ENCODE results near the gene MOGAT3. TPM values are rescaled to one million over a fixed set of nuclear protein-coding genes. Genes with fewer than 3 reads are reported as not detected.

The MOGAT3 gene
- total RNA-seq (2014; rRNA removed; shearing (Covaris generic)): not detected in 2 replicates

- DNase-seq (ENCODE audit: low read depth): no peak
Observed at GRCh38 chr7:101200862-101201599, at the start of gene MOGAT3. MOGAT3 (minus strand) TSS chr7:101201036; CDS start chr7:101200854, 182 bp downstream.

DNA sequence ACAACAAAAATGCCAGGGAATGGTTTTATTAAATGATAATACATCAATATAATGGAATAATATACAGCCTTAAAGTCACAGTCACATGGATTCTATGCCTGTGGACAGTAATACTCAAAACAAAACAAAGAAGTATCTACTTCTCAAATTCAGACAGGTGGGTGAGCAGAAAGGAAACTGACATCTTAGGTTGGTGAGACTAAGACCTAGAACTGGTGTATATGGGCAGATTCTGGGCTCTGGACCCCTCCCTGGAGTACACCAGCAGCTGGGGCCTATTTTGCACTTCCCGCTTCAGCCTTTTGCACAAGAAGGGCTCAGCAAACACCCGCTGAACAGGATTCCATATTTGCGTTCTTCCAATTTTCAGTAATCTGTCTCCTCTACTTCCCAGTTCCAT lies 49.5 kb upstream of the MOGAT3 start:
- DNase-seq (ENCODE audit: low read depth): no peak

DNA sequence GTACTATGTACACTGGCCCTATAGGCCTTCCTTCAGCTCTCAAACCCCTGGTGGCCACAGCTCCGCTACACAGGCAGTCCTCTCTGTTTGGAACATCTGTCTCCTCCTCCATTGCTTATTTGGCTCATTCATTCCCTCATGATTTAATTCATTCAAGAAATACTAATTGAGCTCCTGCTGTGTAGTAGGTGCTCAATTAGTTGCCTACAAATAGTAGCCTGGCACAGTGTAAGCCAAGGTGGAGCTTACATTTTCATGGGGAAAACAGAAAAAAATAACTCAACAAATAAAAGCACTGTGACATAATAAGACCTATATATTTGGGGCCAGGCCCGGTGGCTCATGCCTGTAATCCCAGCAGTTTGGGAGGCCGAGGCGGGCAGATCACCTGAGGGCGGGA lies 47.4 kb upstream of the MOGAT3 start:
- DNase-seq (ENCODE audit: low read depth): no peak

- DNase-seq (ENCODE audit: low read depth): no peak
Observed at GRCh38 chr7:101245147-101245668, 44.4 kb upstream of the MOGAT3 start.

- DNase-seq (ENCODE audit: low read depth): peak; percentile 99
Observed at GRCh38 chr7:101244375-101245146, 43.7 kb upstream of the MOGAT3 start, which contains the start of gene FIS1. FIS1 (minus strand) TSS chr7:101245081; CDS start chr7:101245004, 77 bp downstream.

- no peak for DNase-seq (ENCODE audit: low read depth)
Observed at GRCh38 chr7:101243646-101244374, 43.0 kb upstream of the MOGAT3 start.

DNA sequence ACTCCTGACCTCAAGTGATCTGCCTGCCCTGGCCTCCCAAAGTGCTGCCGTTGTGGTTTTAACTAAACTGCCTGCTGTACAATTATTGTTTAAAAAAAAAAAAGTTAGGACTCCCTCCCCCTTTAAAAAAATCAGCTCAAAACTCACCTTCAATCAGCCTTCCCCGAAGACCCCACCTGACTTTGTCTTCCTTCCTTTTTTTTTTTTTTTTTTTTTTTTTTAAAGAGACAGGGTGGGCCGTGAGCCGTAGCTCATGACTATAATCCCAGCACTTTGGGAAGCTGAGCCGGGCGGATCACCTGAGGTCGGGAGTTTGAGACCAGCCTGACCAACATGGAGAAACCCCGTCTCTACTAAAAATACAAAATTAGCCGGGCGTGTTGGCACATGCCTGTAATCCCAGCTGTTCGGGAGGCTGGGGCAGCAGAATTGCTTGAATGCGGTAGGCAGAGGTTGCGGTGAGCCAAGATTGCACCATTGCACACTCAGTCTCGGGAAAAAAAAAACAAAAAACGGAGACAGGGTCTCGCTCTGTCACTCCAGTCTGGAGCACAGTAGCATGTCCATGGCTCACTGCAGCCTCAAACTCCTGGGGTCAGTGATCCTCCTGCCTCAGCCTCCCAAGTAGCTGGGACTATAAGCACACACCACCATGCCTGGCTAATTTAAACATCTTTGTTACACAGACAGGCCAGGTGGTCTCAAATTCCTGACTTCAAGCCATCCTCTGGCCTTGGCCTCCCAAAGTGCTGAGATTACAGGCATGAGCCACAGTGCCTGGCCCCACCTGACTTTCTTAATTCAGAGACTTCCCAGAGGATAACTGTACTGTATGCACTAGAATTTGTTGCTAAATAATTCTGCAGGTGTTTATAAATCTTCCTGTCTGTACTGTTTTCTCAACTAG lies 40.9 kb upstream of the MOGAT3 start:
- no peak for DNase-seq (ENCODE audit: low read depth)

DNA sequence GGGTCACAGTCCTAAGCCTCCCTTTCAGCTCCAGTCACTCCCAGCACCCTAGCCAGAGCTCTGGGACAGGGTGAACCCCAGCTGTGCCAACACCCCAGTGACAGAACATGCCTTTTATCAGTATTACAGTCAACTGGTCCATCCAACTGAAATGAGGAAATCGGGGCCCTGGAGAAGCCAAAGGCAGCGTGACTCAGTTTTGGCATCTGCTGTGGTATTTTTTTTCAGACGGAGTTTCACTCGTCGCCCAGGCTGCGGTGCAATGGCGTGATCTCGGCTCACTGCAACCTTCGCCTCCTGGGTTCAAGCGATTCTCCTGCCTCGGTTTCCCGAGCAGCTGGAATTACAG lies 40.2 kb upstream of the MOGAT3 start:
- no peak for DNase-seq (ENCODE audit: low read depth)

- no peak for DNase-seq (ENCODE audit: low read depth)
Observed at GRCh38 chr7:101240226-101241014, 39.6 kb upstream of the MOGAT3 start.

GRCh38 chr7:101239951-101240220 lies 39.0 kb upstream of the MOGAT3 start:
- no peak for DNase-seq (ENCODE audit: low read depth)

DNA sequence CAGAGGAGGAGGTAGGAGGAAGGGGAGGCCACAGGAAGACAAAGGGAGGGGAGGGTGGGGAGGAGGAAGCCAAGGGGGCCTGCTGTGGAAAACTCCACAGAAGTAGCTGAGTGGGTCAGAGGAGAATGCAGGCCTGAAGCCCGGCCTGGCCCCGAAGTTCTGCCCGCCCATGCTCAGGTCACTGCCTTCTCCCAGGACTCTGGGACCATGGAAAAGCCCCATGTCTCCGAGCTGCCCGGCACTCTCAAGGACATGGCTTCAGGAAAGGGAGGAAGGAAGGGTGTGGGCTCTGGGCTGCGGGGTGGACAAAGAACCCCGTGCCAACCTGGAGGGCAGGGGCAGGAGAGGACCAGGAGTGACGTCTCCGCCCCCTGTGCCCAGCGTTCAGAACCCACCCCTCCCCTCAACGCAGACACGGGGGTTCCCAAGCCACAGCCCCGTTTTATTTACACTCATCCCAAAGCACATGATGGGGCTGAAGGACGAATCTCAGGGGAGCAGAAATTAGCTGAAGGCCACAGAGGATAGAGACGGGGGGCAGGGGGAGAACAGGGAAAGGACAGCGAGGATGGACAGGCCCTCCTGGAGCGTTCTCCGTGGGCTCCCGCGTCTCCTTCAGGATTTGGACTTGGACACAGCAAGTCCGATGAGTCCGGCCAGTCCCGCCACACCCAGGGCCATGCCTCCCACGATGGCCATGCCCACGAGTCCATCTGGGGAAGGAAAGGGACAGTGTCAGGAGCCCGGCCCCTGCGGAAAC lies 38.5 kb upstream of the MOGAT3 start:
- DNase-seq (ENCODE audit: low read depth): no peak

- DNase-seq (ENCODE audit: low read depth): no peak
Observed at GRCh38 chr7:101238226-101239182, 37.7 kb upstream of the MOGAT3 start.

- DNase-seq (ENCODE audit: low read depth): peak; percentile 65
Observed at GRCh38 chr7:101237206-101238067, 36.6 kb upstream of the MOGAT3 start, which contains the start of gene CLDN15. CLDN15 (minus strand) TSS chr7:101237802; CDS start chr7:101237581, 221 bp downstream.

- DNase-seq (ENCODE audit: low read depth): no peak
Observed at GRCh38 chr7:101236292-101236835, 35.5 kb upstream of the MOGAT3 start.

DNA sequence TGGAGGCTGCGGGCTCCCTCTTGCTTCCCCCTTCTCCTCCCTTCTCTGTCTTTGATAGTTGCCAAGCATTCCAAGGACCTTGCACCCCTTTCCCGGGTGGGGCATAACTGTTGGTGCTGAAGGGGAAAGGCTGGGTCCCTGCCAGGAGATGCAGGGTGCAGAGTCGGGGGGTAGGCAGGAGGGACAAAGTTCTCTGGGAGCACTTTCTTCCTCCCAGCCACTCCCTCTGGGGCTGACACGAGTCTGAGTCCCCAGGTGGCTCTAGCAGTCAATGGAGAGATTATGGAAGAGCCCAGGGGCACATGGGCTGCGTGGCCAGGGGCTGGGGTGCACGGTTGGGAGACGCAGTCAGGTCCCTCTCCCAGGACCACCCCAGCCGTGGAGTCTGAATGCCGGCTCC lies 34.7 kb upstream of the MOGAT3 start:
- DNase-seq (ENCODE audit: low read depth): no peak

DNA sequence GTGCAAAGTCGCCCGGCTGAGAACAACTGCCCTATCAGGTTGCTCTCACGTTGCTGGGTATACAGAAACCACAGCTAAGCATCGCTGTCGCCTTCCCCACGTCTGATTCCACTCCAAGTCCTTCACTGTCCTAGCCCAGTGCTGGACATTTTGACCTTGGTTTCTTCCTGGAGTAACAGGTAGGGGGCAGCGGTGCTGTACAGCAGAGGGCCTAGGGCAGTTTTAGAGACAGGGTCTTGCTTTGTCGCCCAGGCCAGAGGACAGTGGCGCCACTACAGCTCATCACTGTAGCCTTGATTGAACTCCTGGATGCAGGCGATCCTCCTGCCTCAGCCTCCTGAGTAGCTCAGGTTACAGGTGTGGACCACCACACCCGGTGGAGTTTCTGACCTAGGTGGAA lies 34.2 kb upstream of the MOGAT3 start:
- DNase-seq (ENCODE audit: low read depth): no peak

DNA sequence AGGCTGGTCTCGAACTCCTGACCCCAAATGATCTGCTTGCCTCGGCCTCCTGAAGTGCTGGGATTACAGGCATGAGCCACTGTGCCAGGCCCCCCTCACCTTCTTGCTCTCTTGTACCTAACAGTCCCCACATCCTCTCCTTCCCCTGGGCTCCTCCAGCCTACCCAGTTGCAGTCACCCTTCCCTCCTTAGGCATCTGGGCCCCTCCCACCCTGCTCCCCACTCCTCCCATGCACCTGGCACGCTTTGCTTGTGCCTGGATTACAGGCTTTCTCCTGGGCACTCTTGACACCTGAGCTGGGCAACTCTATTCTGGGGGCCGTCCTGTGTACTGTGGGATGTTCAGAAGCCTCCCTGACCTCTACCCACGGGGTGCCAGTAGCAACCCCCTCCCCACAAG lies 33.8 kb upstream of the MOGAT3 start:
- no peak for DNase-seq (ENCODE audit: low read depth)

Measured in Daoy (cell line).